ENCODE measurements around the gene EVI5L. TPM values are rescaled to one million over a fixed set of nuclear protein-coding genes. Genes with fewer than 3 reads are reported as not detected.
A peak's percentile ranks its signal among the peaks of the same experiment; 100 is the strongest.

EVI5L gene
- total and polyA plus RNA-seq, 2 of the 13 experiments (the other 11 are each of a cell fraction or from before 2014, with no cell fraction given) = 1.7 to 2.4 TPM

- BruUV-seq (replicated peaks) = no TSS peak
- no peak overlapping the region for H3K9ac ChIP-seq (ENCODE audit: insufficient read depth, low read depth, low read length)
- POLR2A ChIA-PET = interaction anchor here (0.9 to 2.8 kb wide), 5 partner anchors 13 to 69 kb away, joined by 5 to 16 read pairs (median 5); partner anchors contain the start of genes LRRC8E, SNAPC2 and TIMM44
- no peak overlapping the region for H3K27ac ChIP-seq (ENCODE audit: extremely low read length, insufficient read depth, low read length)
- H3K4me2 ChIP-seq (ENCODE audit: low read depth, low read length) = peak overlapping the region; percentile 97
- CTCF ChIA-PET (ENCODE audit: low intra/inter-chr PET ratio, low total read pairs) = no interaction called here
- WGBS (ENCODE audit: low lambda C conversion rate) = 27% methylated on average over 12 of the region's 12 CpGs
- H3K4me3 ChIP-seq (replicated peaks in 1 of 3; ENCODE audit: insufficient read depth in 1 of 3, low read depth in 2 of 3, low read length in 3 of 3) = peak overlapping the region; percentile 56 to 73 (median 59)
- peaks cover 56% of the 10 kb centered on the region for H3K4me1 ChIP-seq (ENCODE audit: insufficient read depth, low read length)
- no peak overlapping the region for H2AFZ ChIP-seq (ENCODE audit: low read length)
- H3K27me3 ChIP-seq (ENCODE audit: control insufficient read depth in 1 of 2, insufficient read depth in 2 of 2, low read length in 2 of 2) = peaks cover 0 to 4% of the 10 kb centered on the region in 2 experiments; a peak in 1 of 5 replicates
- in situ Hi-C loops (cut with HindIII; ENCODE audit: extremely low pct_ligation_motif_present, low pct_unique_long_range_greater_than_20kb) (no loop called here), intact Hi-C loops (cut with micrococcal nuclease; ENCODE audit: unreplicated experiment) (loop anchor here (10.0 kb wide), 1 partner anchor 1140 kb away; the partner anchor contains the start of genes GPR108 and TRIP10)
- ATAC-seq (no peak), FAIRE-seq (no peak), DNase-seq (ENCODE audit: low spot score) (no peak)
- no peaks in the 10 kb centered on the region for H3K9me3 ChIP-seq (ENCODE audit: low read length)
- H3K36me3 ChIP-seq (replicated peaks in 1 of 2; ENCODE audit: control insufficient read depth in 1 of 2, insufficient read depth in 2 of 2, low read length in 2 of 2) = no peaks in the 10 kb centered on the region
- no peaks in the 10 kb centered on the region; the same call in 1 of the 2 replicates for H4K20me1 ChIP-seq (ENCODE audit: insufficient read depth, low read length)
- H3K79me2 ChIP-seq (ENCODE audit: insufficient read depth, low read length) = no peaks in the 10 kb centered on the region
- no peak for TF ChIP-seq ZNF431 (CRISPR knock-in tag; IDR thresholded peaks at IDR 0.05; ENCODE audit: borderline replicate concordance, low read depth)
- no peak for TF ChIP-seq ZFP36L2 (CRISPR knock-in tag; IDR thresholded peaks at IDR 0.05)
- 0 out of 2 replicates have a peak, but pooled peaks have one; percentile 5 for TF ChIP-seq ELF3 (CRISPR knock-in tag; IDR thresholded peaks at IDR 0.05)
- TF ChIP-seq ZNF891 (CRISPR knock-in tag; IDR thresholded peaks at IDR 0.05) = peak; percentile 35; the same call in 1 of the 2 replicates
- TF ChIP-seq ZNF687 (CRISPR knock-in tag; IDR thresholded peaks at IDR 0.05) = peak; percentile 45; the same call in 1 of the 2 replicates
- TF ChIP-seq SPEN (CRISPR knock-in tag; IDR thresholded peaks at IDR 0.05; ENCODE audit: low read depth) = 0 out of 2 replicates have a peak, but pooled peaks have one; percentile 22
- TF ChIP-seq ZBTB40 (IDR thresholded peaks at IDR 0.05) = no peak
- 0 out of 2 replicates have a peak, but pooled peaks have one; percentile 13 for TF ChIP-seq ZBTB40 (CRISPR knock-in tag; IDR thresholded peaks at IDR 0.05)
- no peak for TF ChIP-seq CHCHD3 (CRISPR knock-in tag; IDR thresholded peaks at IDR 0.05)
Measured at GRCh38 chr19:7874897-7875273, 44.9 kb downstream of the EVI5L start.
